HG02884 (cell line): Measurements from ENCODE around the gene MAX.

Source experiments
- ATAC-seq: cut with Tn5 transposase; IDR thresholded peaks from one replicate; pipeline ENCODE4 v1.9.1; 2021; ENCODE audit warnings: mild to moderate bottlenecking, moderate library complexity; ENCODE audit not compliant: unreplicated experiment

Gene MAX

GRCh38 chr14:65074449-65075150 is 27.7 kb downstream of the MAX start:
- no peak for ATAC-seq

GRCh38 chr14:65073605-65074201 is 28.6 kb downstream of the MAX start:
- no peak for ATAC-seq

- ATAC-seq, result no peak
Observed at GRCh38 chr14:65072937-65073336, 29.4 kb downstream of the MAX start.

GRCh38 chr14:65072256-65072655 is 30.1 kb downstream of the MAX start:
- no peak for ATAC-seq

GRCh38 chr14:65071544-65071943 is 30.8 kb downstream of the MAX start:
- ATAC-seq, result no peak

- no peak for ATAC-seq
Observed at GRCh38 chr14:65070471-65070976, 31.8 kb downstream of the MAX start.

GRCh38 chr14:65069874-65070413 is 32.4 kb downstream of the MAX start:
- ATAC-seq, result no peak

- ATAC-seq, result no peak
Observed at GRCh38 chr14:65065719-65066118, 36.6 kb downstream of the MAX start.

GRCh38 chr14:65062096-65063075 is 39.9 kb downstream of the MAX start:
- no peak for ATAC-seq

GRCh38 chr14:65057695-65058094 is 44.6 kb downstream of the MAX start:
- ATAC-seq, result no peak

GRCh38 chr14:65054471-65055085 is 47.7 kb downstream of the MAX start:
- no peak for ATAC-seq

GRCh38 chr14:65053466-65053865 is 48.9 kb downstream of the MAX start:
- ATAC-seq, result no peak

GRCh38 chr14:65052832-65053231 is 49.5 kb downstream of the MAX start:
- no peak for ATAC-seq

- ATAC-seq, result no peak
Observed at GRCh38 chr14:65045709-65046108, 56.6 kb downstream of the MAX start.

- no peak for ATAC-seq
Observed at GRCh38 chr14:65045006-65045405, 57.3 kb downstream of the MAX start.

- no peak for ATAC-seq
Observed at GRCh38 chr14:65044596-65044959, 57.7 kb downstream of the MAX start.

GRCh38 chr14:65043893-65044595 is 58.3 kb downstream of the MAX start:
- ATAC-seq, result no peak

- peak; percentile 65 for ATAC-seq
Observed at GRCh38 chr14:65042731-65043372, 59.5 kb downstream of the MAX start.

- ATAC-seq, result no peak
Observed at GRCh38 chr14:65042296-65042695, 60.0 kb downstream of the MAX start.
